Measurements from ENCODE around the gene ATP5ME. TPM values are rescaled to one million over a fixed set of nuclear protein-coding genes. Genes with fewer than 3 reads are reported as not detected.

The ATP5ME gene
- total and polyA plus RNA-seq, 2 of the 13 experiments (the other 11 are each of a cell fraction or from before 2014, with no cell fraction given), result 305 to 753 TPM

GRCh38 chr4:658681-659667 is 15.1 kb downstream of the ATP5ME start (continued):
- TF ChIP-seq, protein P1, sequence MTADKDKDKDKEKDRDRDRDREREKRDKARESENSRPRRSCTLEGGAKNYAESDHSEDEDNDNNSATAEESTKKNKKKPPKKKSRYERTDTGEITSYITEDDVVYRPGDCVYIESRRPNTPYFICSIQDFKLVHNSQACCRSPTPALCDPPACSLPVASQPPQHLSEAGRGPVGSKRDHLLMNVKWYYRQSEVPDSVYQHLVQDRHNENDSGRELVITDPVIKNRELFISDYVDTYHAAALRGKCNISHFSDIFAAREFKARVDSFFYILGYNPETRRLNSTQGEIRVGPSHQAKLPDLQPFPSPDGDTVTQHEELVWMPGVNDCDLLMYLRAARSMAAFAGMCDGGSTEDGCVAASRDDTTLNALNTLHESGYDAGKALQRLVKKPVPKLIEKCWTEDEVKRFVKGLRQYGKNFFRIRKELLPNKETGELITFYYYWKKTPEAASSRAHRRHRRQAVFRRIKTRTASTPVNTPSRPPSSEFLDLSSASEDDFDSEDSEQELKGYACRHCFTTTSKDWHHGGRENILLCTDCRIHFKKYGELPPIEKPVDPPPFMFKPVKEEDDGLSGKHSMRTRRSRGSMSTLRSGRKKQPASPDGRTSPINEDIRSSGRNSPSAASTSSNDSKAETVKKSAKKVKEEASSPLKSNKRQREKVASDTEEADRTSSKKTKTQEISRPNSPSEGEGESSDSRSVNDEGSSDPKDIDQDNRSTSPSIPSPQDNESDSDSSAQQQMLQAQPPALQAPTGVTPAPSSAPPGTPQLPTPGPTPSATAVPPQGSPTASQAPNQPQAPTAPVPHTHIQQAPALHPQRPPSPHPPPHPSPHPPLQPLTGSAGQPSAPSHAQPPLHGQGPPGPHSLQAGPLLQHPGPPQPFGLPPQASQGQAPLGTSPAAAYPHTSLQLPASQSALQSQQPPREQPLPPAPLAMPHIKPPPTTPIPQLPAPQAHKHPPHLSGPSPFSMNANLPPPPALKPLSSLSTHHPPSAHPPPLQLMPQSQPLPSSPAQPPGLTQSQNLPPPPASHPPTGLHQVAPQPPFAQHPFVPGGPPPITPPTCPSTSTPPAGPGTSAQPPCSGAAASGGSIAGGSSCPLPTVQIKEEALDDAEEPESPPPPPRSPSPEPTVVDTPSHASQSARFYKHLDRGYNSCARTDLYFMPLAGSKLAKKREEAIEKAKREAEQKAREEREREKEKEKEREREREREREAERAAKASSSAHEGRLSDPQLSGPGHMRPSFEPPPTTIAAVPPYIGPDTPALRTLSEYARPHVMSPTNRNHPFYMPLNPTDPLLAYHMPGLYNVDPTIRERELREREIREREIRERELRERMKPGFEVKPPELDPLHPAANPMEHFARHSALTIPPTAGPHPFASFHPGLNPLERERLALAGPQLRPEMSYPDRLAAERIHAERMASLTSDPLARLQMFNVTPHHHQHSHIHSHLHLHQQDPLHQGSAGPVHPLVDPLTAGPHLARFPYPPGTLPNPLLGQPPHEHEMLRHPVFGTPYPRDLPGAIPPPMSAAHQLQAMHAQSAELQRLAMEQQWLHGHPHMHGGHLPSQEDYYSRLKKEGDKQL (CRISPR knock-in tag; IDR thresholded peaks at IDR 0.05; ENCODE audit: low read depth), result no peak
- TF ChIP-seq ZSCAN5A (CRISPR knock-in tag; IDR thresholded peaks at IDR 0.05; ENCODE audit: borderline replicate concordance) (no peak), ETV6 (CRISPR knock-in tag; conservative IDR thresholded peaks at IDR 0.05) (no peak), HNF4G (IDR thresholded peaks at IDR 0.05; ENCODE audit: borderline replicate concordance, low read depth, low read length) (no peak), HNF4G (CRISPR knock-in tag; IDR thresholded peaks at IDR 0.05; ENCODE audit: borderline replicate concordance, low read depth) (no peak), POLR2G (IDR thresholded peaks at IDR 0.05; ENCODE audit: low read depth, low read length) (no peak), ZNF160 (CRISPR knock-in tag; IDR thresholded peaks at IDR 0.05) (no peak), JDP2 (CRISPR knock-in tag; IDR thresholded peaks at IDR 0.05; ENCODE audit: borderline replicate concordance) (no peak), HIVEP1 (CRISPR knock-in tag; IDR thresholded peaks at IDR 0.05) (no peak), ZNF790 (CRISPR knock-in tag; IDR thresholded peaks at IDR 0.05; ENCODE audit: borderline replicate concordance) (no peak), PPARG (CRISPR knock-in tag; conservative IDR thresholded peaks at IDR 0.05) (no peak), KLF15 (CRISPR knock-in tag; IDR thresholded peaks at IDR 0.05; ENCODE audit: borderline replicate concordance) (no peak), RFX3 (CRISPR knock-in tag; IDR thresholded peaks at IDR 0.05) (no peak), ZFAT (CRISPR knock-in tag; conservative IDR thresholded peaks at IDR 0.05) (no peak), SMAD3 (CRISPR knock-in tag; IDR thresholded peaks at IDR 0.05) (no peak), NCOA2 (CRISPR knock-in tag; IDR thresholded peaks at IDR 0.05) (no peak), TOE1 (CRISPR knock-in tag; IDR thresholded peaks at IDR 0.05) (no peak), ZNF263 (CRISPR knock-in tag; IDR thresholded peaks at IDR 0.05) (peak; percentile 31; the same call in 1 of the 2 replicates), NFKB2 (CRISPR knock-in tag; IDR thresholded peaks at IDR 0.05; ENCODE audit: borderline replicate concordance) (no peak)
- TF ChIP-seq, protein P2, sequence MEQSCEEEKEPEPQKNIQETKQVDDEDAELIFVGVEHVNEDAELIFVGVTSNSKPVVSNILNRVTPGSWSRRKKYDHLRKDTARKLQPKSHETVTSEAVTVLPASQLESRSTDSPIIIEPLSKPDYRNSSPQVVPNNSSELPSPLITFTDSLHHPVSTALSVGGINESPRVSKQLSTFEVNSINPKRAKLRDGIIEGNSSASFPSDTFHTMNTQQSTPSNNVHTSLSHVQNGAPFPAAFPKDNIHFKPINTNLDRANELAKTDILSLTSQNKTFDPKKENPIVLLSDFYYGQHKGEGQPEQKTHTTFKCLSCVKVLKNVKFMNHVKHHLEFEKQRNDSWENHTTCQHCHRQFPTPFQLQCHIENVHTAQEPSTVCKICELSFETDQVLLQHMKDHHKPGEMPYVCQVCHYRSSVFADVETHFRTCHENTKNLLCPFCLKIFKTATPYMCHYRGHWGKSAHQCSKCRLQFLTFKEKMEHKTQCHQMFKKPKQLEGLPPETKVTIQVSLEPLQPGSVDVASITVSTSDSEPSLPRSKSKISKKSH (CRISPR knock-in tag; IDR thresholded peaks at IDR 0.05; ENCODE audit: borderline replicate concordance), result no peak

Data from HepG2 (cell line).